Hematopoietic multipotent progenitor cell treated with erythropoietin and hydrocortisone succinate and interleukin-3 and kit ligand, for 15 days (in vitro differentiated cells): ENCODE data around the gene CYP4B1.

Source experiments
- DNase-seq: peaks from one replicate; pipeline ENCODE4 v3.0.0-alpha.2; 2015; ENCODE audit warnings: low spot score

The CYP4B1 gene

GRCh38 chr1:46797696-46798470 lies 963 bp upstream of the CYP4B1 start:
- DNase-seq = no peak

DNA sequence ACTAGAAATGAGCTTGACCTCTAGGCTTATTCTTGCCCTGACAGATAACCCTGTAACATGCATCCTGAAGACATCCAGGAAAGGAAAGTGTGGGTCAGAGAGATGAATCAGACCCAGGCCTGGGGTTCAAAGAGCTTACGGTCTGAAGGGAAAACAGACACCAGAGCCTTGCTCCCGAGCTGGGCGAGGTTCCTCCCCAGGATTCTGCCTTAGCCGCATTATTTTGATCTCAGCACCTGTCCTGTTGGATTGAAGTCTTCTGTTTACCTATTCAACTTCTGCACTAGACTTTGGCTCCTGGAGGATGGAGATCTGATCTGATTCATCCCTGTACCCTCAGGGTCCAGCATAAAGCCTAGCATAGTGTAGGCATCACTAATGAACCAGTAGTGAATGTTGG lies 1.9 kb downstream of the CYP4B1 start:
- no peak for DNase-seq

DNA sequence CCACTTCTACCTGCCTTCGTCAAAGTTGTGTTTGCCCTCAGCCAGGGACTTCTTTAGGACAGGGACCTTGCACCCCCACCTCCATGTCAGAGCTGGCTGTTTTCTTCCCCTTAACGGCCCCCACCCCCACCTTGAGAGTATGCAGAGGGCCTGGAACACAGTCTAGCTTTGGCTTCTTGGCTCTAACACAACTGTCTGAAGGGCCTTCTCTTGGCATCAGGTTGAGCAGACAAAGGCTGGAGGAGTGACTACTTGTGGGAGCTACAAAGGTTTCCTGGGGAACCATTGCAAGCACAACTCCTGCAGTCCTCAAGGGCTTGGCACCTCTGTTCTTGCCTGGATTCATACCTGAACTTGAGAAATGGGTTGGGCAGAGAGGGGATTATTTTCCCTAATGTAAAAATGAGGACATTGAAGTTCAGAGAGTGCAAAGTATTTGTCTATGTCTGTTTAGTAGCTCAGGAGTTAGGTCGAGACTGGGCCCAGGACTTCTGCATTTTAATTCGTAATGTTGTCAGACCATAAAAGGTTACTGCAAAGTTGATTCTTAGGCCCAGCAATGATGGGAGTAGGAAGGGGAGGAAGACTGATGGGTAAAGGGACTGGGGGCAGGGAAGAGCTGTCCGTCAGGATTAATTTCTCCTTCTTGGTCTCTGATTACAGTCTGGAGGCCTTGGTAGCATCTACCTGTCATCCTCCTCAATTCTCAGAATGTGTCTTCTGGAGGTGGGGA lies 2.6 kb downstream of the CYP4B1 start:
- no peak for DNase-seq

DNA sequence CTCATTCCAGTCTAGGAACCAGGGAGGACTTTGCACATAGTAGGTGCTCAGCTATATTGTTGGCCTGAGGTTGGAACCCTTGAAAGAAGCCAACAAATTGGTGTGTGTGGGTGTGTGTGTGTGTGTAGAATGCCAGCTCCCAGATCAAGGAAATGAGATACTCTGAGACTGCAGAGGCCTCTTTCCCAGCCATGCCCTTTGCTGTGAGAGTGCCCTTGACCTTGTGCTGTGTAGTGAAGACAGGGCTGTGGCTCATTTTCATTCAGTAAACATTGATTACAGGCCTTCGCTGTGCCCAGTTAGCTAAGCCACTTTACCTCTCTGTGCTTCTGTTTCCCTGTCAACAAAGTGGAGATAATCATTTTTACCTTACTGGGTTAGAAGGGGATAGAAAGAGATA lies 3.2 kb downstream of the CYP4B1 start:
- no peak for DNase-seq

GRCh38 chr1:46802901-46803574 lies 4.2 kb downstream of the CYP4B1 start:
- no peak for DNase-seq

DNA sequence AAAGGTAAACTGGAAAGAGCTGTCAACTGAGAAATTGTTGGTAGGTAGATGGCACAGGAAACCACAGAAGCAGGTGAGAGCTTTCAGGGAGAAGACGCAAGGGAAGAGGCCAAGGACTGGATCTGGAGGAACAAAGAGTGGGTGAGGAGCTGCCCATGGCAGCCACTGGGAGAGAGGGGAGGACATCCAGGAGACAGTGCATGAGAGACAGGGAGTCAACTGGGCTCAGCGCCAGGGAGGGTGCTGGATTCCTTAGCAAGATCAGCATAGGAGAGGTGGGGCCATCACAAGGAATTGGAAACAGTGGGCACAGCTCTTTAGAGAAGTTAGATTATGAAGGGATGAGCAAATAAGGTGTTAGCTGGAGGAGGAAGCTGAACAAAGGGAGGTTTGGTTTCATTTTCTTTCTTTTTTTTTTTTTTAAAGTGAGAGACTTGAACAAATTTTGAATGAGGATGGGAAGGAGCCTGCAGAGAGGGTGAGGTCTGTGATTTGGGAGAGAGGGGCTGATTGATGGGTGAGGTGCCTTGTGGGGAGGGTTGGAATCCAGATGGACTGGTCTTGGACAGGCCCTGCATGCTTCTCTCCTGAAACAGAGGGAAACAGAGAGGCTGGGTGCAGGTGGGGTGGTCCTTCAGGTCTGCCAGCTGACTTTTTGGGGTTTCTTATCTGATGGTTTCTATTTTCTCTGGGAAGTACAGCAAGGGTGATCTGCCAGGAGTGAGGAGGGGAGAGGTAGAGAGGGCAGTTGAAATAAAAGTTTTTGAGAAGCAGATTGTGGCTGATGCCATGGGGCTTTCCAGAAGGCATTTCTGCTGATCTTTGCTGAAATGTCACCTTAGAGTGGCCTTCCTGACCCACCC lies 5.4 kb downstream of the CYP4B1 start:
- DNase-seq = no peak

GRCh38 chr1:46804926-46805325 lies 6.1 kb downstream of the CYP4B1 start:
- no peak for DNase-seq

DNA sequence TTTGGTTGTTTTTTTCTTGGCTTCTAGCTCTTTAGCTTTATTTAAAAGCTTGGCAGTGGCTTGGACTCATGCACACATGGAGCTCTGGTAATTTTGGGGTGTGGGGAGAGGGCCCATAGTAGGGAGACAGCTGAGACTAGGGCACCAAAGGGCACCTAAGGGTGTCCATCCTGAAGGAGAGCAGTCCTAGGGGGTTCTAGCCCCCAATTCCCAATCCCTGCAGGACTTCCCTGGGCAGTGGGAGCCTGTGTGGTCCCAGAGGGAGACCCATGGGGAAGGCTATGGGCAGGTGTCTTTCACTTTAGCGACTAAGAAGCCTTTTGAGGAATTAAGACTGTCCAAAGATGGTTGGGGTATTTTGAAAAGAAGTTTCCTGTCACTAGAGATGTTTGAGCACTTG lies 6.9 kb downstream of the CYP4B1 start:
- no peak for DNase-seq

- no peak for DNase-seq
Observed at GRCh38 chr1:46806196-46807020, 7.6 kb downstream of the CYP4B1 start.

DNA sequence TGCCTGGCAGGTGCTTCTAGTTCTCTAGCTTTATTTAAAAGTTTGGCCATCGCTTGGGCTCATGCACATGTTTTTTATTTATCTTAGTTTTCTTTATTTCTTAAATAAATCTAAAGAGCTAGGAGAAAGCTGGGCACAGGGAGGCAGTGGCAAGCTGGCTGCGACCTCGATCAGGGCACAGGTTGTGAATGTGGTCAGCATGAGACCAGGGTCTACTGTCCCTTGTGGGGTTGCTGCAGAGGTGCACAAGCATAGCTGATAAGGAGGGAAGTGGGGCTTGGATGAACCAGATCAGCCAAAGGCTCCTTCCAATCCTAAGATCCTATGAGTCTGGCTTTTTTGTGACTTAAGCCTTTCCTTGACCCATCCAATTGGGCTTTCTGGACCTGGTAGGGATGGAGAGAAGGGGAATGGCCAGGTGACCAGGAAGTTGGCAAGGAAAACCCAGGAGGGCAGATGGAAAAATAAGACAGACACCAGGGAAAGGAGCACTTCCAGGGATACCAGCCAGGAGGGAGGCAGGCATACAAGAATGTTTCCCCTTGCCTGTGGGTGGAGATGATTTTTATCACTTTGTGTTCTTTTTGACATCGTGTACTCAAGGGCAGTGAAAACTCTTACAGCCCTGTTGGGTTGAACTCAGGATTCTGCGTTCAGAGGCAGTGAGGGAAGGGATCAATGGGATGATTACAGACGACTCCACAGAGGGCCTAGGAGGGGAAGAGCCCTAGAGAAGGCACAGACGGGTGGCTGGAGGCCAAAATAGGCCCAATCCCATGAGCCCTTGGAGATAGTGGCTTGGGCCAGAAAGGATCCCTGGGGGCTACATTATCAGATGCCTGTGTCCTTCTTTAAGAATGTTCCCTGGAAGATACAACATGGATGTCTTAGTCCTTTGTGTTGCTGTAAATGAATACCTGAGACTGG lies 8.5 kb downstream of the CYP4B1 start:
- no peak for DNase-seq

DNA sequence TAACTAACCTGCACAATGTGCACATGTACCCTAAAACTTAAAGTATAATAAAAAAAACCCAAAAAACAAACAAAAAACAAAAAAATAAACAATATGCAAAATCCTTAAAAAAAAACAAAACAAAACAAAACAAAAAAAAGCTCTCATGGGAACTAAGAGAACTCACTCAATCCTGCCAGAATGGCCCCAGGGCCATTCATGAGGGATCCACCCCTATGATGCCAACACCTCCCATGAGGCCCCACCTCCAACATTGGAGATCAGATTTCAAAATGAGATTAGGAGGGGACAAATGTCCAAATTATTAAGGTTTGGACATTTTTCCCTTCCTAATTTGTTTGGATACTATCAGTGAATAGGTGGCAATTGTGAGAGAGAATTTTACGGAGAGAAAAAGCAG lies 10.2 kb downstream of the CYP4B1 start:
- no peak for DNase-seq

DNA sequence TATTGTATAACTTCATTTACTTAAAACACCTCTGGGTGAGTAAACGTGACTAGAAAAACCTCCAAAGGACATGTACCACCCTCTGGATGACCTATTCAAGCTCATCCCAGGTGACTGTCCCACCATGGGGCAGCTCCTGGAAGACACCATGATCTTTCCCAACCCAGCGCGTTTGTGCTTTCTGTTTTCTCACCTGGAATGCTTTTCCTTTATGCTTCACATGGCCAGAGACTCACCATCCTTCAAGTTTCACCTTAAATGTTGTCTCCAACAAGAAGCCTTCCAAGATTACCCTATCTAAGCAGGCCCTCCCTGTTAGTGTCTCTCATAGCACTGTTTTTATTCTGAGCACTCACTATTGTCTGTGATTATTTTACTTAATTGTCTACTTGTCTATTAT lies 11.1 kb downstream of the CYP4B1 start:
- no peak for DNase-seq

GRCh38 chr1:46810596-46810995 lies 11.8 kb downstream of the CYP4B1 start:
- no peak for DNase-seq

- DNase-seq = no peak
Observed at GRCh38 chr1:46811053-46811452, 12.2 kb downstream of the CYP4B1 start.

- DNase-seq = no peak
Observed at GRCh38 chr1:46812065-46812963, 13.5 kb downstream of the CYP4B1 start.

GRCh38 chr1:46812996-46813857 lies 14.4 kb downstream of the CYP4B1 start:
- DNase-seq = no peak

DNA sequence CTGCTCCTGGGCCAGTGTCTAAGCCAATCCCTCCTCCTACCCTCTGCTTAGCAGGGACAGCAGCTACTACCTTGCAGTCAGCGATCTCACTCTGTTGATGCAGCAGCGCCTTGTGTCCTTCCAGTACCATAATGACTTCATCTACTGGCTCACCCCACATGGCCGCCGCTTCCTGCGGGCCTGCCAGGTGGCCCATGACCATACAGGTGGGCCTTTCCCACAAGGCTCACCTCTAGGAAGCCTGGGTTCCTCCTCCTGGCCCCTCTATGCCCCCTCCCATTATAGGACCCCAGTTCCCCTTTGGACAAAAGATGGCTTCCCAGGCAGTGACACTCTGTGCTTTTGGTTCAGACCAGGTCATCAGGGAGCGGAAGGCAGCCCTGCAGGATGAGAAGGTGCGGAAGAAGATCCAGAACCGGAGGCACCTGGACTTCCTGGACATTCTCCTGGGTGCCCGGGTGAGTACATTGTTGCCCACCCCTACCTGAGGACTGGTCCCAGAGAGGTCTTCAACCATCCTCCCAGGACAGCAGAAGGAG lies 15.1 kb downstream of the CYP4B1 start:
- no peak for DNase-seq

DNA sequence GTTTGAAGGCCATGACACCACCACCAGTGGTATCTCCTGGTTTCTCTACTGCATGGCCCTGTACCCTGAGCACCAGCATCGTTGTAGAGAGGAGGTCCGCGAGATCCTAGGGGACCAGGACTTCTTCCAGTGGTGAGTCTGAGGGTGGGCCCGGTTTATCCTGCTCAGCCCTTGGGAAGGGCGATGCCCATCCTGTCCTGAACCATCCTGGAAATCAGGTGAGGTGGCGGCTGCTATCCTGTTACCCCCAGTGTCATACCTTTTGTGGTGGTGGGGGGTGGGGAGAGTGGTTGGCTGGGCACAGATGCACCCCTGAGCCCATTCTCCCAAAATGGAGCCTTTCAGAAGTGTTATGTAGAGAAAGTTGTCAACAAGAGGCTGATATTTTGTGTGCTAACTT lies 16.3 kb downstream of the CYP4B1 start:
- DNase-seq = no peak
